Ishikawa (cell line): ENCODE results near the gene AKAP6.

Experiments
- CEBPB ChIP-seq: IDR thresholded peaks from 2 replicates; pipeline ENCODE4 v1.6.1; 2012
- CREB1 ChIP-seq: IDR thresholded peaks from 2 replicates; pipeline ENCODE4 v1.6.1; 2012; ENCODE audit warnings: low read depth
- EGR1 ChIP-seq: IDR thresholded peaks from 2 replicates; pipeline ENCODE4 v1.6.1; 2012
- EP300 ChIP-seq: IDR thresholded peaks from 2 replicates; pipeline ENCODE4 v1.6.1; 2012; ENCODE audit warnings: borderline replicate concordance
- TAF1 ChIP-seq: IDR thresholded peaks from 2 replicates; pipeline ENCODE4 v1.6.1; 2012; ENCODE audit warnings: low read depth, mild to moderate bottlenecking
- TEAD4 ChIP-seq: IDR thresholded peaks from 2 replicates; pipeline ENCODE4 v1.6.1; 2012
- YY1 ChIP-seq: IDR thresholded peaks from 2 replicates; pipeline ENCODE4 v1.6.1; 2012; ENCODE audit warnings: low read depth
- ZBTB7A ChIP-seq: IDR thresholded peaks from 2 replicates; pipeline ENCODE4 v1.6.1; 2012; ENCODE audit warnings: low read depth
- TF ChIP-seq, protein P1 (sequence below): IDR thresholded peaks from 2 replicates; pipeline ENCODE4 v1.6.1; 2012

DNA sequence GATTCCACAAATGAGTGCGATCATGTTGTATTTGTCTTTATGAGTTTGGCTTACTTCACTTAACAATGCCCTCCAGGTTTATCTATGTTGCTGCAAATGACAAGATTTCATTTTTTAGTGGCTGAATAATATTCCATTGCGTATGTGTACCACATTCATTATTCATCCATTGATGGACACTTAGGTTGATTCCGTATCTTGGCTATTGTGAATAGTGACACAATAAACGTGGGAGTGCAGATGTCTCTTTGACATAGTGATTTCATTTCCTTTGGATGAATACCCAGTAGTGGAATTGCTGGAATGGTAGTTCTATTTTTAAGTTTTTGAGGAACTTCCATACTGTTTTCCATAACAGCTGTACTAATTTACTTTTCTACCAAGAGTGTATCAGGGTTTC is 23.5 kb downstream of the AKAP6 start:
- TF ChIP-seq YY1: no peak
- TF ChIP-seq TAF1: no peak
- no peak for TF ChIP-seq CEBPB
- TF ChIP-seq EGR1: no peak
- no peak for TF ChIP-seq CREB1
- no peak for TF ChIP-seq EP300
- TF ChIP-seq ZBTB7A: no peak
- TF ChIP-seq, protein P1, sequence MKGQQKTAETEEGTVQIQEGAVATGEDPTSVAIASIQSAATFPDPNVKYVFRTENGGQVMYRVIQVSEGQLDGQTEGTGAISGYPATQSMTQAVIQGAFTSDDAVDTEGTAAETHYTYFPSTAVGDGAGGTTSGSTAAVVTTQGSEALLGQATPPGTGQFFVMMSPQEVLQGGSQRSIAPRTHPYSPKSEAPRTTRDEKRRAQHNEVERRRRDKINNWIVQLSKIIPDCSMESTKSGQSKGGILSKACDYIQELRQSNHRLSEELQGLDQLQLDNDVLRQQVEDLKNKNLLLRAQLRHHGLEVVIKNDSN: no peak
- TF ChIP-seq TEAD4: no peak
